Measurements from ENCODE around the gene USP14.

USP14 gene

DNA sequence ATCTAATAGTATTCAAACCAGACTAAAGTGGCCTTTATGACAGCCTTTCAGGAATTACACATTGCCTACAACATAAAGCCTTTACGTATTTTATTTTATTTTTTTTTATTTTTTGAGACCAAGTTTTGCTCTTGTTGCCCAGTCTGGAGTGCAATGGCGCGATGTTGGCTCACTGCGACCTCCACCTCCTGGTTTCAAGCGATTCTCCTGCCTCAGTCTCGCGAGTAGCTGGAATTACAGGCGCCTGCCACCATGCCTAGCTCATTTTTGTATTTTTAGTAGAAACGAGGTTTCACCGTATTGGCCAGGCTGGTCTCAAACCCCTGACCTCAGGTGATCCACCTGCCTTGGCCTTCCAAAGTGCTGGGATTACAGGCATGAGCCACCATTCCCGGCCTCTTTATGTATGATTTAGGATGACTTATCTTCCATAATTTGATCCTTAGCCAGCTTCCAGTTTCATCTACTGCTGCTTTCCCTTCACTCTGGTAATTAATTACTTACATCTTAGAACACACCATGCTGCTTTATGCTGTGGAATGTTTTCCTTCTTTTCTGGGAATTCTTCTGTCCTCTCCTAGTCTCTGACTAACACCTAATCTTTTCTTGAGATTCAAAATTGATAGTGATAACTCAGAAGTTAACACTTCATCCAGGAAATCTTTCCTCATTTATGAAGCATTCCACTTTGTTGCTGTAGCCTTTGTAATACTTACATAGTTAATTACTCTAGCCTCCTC is 2.6 kb downstream of the USP14 start:
- DNase-seq, result no peak

DNA sequence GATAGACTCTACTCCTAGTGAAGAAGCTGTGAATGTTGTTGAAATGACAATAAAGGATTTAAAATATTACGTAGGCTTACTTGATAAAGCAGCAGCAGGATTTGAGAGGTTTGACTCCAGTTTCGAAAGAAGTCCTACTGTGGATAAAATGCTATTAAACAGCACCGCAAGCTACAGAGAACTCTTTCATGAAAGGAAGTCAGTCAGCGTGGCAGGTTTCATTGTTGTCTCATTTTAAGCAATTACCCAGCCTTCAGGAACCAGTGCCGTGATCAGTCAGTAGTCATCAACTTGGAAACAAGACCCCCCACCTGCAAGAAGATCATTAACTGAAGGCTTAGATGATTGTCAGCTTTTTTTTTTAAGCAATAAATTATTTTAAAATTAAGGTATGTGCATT is 14.0 kb downstream of the USP14 start:
- no peak for DNase-seq

- no peak for DNase-seq
Measured at GRCh38 chr18:179499-179898, 21.1 kb downstream of the USP14 start.

GRCh38 chr18:181711-182110 is 23.4 kb downstream of the USP14 start:
- DNase-seq, result no peak

DNA sequence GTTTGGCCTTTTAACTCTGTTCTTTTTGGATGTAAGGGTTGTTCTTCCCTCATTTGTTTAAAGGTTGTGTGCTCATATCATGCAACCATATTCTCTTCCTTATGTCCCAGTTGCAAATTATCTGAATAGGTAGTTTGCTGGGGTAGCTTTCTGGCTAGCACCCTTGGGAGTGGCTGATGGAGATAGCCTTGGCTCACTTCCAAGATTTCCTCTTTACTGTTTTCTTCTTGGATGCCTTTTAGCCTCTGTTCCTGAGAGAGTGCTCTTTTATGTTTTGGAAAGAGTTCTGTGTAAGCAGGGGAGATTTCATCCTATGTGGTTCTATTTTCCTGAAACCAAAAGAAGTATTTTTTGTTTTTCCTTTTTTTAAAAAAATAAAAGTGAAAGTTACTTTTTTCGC is 25.4 kb downstream of the USP14 start:
- DNase-seq, result no peak

GRCh38 chr18:189254-189653 is 30.9 kb downstream of the USP14 start:
- DNase-seq, result no peak

DNA sequence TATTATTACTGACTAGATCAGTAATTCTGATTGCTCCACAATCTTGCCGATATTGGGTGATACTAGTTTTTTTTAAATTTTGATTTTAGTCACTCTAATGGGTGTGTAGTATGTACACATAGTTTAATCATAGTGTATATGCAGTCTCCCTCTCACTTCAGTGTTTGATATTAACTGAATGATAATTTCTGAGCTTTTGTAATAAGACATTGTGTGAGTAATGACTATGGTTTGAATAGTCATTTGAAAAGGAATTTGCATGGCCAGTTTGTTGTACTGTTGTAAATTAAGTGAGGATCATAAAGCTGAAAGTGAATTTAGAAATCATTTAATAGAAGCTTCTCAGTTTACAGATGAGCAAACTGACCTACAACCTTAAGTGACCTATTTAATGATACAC is 33.4 kb downstream of the USP14 start:
- no peak for DNase-seq

DNA sequence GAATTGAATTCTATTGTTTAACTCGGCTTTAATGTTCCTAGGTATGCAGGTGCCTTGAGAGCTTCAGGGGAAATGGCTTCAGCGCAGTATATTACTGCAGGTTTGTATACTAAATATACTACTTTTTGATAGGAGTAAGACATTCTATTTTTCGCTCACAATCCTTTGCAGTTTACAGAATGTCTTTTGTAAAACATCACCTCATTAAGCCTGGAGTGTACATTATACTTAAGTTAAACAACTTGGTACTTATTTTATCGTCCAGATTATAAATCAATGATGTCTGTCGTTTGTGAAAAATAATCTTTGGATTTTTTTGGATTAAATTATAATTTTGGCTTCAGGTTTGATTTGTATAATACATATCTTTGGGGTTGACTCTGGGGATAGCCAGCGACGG is 34.4 kb downstream of the USP14 start:
- DNase-seq, result no peak

- no peak for DNase-seq
Measured at GRCh38 chr18:195651-196050, 37.3 kb downstream of the USP14 start.

DNA sequence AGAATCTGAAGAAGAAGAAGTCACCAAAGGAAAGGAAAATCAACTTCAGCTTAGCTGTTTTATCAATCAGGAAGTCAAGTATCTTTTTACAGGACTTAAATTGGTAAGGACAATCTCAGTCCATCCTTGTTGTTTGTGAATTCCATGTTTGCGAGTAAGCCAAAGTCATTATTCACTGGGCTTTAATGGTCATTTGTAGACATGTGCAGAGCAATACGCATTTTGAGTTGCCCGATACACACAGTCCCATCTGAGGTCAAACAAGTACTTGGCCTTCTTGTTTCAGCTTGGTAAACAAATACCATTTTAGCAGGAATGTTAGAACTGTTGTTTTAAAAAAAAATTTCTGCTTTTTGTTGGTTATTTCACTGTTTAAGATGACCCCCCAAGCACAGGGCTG is 40.9 kb downstream of the USP14 start:
- DNase-seq, result no peak

GRCh38 chr18:199768-200167 is 41.4 kb downstream of the USP14 start:
- DNase-seq, result no peak

DNA sequence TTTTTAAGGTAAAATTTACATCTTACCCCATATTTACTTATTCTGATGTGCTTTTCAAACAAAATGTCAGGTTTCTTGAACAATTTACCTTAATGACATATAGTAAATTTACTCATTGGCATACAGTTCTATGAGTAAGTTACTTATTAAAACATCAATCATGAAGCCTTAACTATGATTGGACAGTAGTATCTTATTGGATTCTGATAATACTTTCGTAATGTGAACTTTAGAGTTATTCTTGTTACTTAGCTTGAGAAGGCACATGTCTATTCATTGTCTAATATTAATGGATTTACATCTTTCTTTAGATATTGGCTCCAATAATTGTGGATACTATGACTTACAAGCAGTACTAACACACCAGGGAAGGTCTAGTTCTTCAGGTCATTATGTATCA is 51.7 kb downstream of the USP14 start:
- no peak for DNase-seq

- no peak for DNase-seq
Measured at GRCh38 chr18:210733-211132, 52.4 kb downstream of the USP14 start.

DNA sequence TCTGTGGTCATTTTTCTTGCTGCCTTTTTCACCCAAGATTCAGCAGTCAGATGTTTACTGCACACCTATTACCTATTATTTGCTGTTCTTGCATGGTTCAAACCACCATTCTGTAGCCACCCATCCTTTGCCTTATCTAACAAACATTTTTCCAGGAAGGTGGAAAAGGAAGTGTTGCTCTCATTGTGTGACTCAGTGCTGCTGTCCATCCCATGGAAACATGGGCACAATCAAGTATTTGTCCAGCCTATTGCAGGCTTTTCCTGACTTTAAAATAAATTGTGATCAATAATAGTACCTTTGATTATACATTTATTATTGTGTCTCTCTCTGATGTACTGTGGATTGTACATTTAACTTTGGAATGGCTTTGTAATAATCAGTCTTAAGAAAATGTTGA is 53.2 kb downstream of the USP14 start:
- DNase-seq, result no peak

GRCh38 chr18:212780-213179 is 54.4 kb downstream of the USP14 start:
- no peak for DNase-seq

DNA sequence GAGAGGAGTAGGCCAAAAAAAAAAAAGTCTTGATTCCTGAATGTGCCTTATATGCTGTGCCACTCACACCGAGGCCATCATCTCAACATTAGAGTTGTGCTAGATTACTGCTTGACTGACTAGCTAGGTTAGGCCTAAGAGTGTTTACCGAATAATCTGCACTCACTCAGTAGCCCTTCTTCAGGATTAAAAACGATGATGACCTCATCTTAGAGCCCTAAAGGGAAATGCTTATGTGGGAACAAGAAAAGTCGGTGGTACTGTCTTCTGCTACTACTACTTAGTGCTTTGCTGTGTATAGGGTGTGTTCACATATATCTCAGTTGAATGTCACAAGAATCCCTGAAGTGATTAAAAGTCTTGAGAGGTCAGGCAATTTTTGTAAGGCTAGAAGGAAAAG is 55.1 kb downstream of the USP14 start:
- DNase-seq, result no peak

- no peak for DNase-seq
Measured at GRCh38 chr18:213966-214365, 55.6 kb downstream of the USP14 start.

GRCh38 chr18:215448-216010 is 57.2 kb downstream of the USP14 start:
- no peak for DNase-seq

- DNase-seq, result no peak
Measured at GRCh38 chr18:217532-218336, 59.4 kb downstream of the USP14 start.

DNA sequence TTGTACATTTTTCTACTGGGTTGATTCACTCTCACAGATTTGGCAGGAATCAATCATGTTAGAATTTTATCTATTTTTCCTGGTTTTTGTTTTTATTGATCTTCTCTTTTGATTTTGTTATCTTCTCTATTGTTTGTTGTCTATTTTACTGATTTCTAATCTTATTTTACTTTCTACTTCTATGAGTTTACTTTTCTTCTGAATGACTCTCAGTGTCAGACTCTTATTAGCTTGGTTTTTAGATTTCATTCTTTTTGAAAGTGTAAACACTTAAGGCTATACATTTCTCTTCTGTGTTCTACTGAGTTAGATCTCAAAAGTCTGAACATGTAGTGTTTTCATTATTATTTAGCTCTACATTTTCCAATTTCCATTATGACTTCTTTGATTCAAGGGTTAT is 62.4 kb downstream of the USP14 start:
- no peak for DNase-seq

DNA sequence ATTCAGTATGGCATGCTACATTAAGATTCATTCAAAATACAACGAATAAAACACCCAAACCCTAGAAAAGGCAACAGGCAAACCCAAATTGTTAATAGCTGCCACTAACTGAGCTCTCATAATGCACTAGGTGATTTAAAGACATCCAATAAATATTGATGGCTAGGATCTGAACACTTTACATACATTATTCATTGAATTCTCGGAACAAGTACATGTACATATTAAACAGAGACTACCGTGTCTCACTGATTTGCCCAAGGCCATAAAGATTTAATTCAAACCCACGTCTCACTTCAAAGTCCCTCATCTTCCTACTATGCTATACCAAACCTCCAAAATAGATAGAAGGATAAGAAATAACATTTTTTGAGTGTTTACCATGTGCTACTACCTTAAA is 67.4 kb downstream of the USP14 start:
- no peak for DNase-seq

- DNase-seq, result no peak
Measured at GRCh38 chr18:227374-227773, 69.0 kb downstream of the USP14 start.

DNA sequence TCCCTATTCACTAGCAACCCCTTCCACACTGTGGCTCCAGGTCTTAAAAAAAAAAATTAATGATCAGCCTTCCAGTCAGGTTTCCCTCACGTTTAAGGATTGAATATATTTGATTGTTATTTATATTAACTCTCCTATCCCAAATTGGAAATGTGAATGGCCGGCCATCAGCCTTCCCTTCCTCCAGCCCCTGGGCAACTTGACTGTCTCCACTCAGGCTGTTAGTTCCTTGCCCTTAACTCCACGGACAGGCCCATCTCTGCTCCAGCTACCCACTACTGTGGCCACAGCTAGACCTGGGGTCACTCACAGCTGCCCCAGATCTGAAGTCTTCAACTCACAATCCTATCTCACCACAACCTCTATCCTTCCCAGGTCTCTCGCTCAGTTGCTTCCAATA is 69.5 kb downstream of the USP14 start:
- no peak for DNase-seq

DNA sequence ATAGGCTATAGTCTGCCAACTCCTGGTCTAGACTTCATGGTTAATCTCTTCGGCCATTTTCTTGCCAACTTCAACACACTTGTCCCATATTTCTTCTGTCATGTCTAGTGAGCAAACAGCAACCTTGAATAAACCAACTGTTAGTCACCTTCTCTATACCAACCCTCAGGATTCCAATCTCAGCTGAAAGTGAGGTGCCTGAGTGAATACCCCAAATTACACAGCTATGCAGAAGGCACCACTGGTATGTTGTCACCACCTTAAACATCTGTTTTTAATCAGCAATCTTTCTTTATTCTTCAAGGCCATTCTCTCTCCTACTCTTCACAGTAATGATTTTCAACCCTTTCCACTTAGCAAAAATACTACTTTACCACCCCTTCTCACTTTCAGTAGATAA is 70.2 kb downstream of the USP14 start:
- DNase-seq, result no peak

Measured in SW 1271 (cell line).